Thymus (tissue), 11 donors: ENCODE data around the gene GRPEL1. TPM values are rescaled to one million over a fixed set of nuclear protein-coding genes. Genes with fewer than 3 reads are reported as not detected.
"Not testable (repeated sequence)": the region's sequence is repeated elsewhere in the genome, so short reads cannot be mapped to it uniquely, and the experiment has no call there.

Experiments
- DNase-seq, 9 donors: peaks; one replicate each; pipeline ENCODE4 v3.0.0-alpha.2; 2013; ENCODE audit warnings: low spot score in 9 of 9, low read depth in 6 of 9, missing footprints in 1 of 9
- H3K27ac ChIP-seq, 2 donors: one replicate each; pipeline ENCODE4 v1.5.1; 2013; ENCODE audit warnings: control low read depth in 1 of 2, low read depth in 1 of 2, low read length in 1 of 2, mild to moderate bottlenecking in 1 of 2, moderate library complexity in 1 of 2
- H3K27me3 ChIP-seq, 2 donors: one replicate each; pipeline ENCODE4 v1.5.1; 2013; ENCODE audit warnings: low read length in 1 of 2; ENCODE audit not compliant: control insufficient read depth in 2 of 2, insufficient read depth in 1 of 2
- H3K36me3 ChIP-seq, 2 donors: one replicate each; pipeline ENCODE4 v1.5.1; 2013; ENCODE audit warnings: low read length in 1 of 2, mild to moderate bottlenecking in 1 of 2, moderate library complexity in 1 of 2; ENCODE audit not compliant: control insufficient read depth in 2 of 2, insufficient read depth in 2 of 2
- H3K4me1 ChIP-seq, 2 donors: one replicate each; pipeline ENCODE4 v1.5.1; 2013; ENCODE audit warnings: low read length in 2 of 2; ENCODE audit not compliant: control insufficient read depth in 2 of 2, insufficient read depth in 2 of 2
- H3K4me3 ChIP-seq, 2 donors: one replicate each; pipeline ENCODE4 v1.5.1; 2013; ENCODE audit warnings: low read length in 2 of 2, control low read depth in 1 of 2, mild to moderate bottlenecking in 1 of 2
- H3K9me3 ChIP-seq, 2 donors: one replicate each; pipeline ENCODE4 v1.5.1; 2013; ENCODE audit warnings: low read length in 1 of 2, mild to moderate bottlenecking in 1 of 2; ENCODE audit not compliant: control insufficient read depth in 2 of 2, insufficient read depth in 1 of 2
- WGBS: extraction: QIAGEN DNeasy Blood & Tissue Kit; methylation state at CpG from one replicate; pipeline ENCODE4 v1.1.7; 2013; 5-methylcytosine and 5-hydroxymethylcytosine counted together
- polyA plus RNA-seq: library from polyadenylated mRNA; stranded (reverse); fragments of 200-250 nt; gene quantifications from one replicate; pipeline ENCODE4 v1.2.3, GENCODE V29; 2013
- total RNA-seq: library from RNA; stranded (reverse); fragments of 120-200 nt; gene quantifications from one replicate; pipeline ENCODE4 v1.2.4, GENCODE V29; 2013
- donor health status: healthy.

GRPEL1 gene
- total and polyA plus RNA-seq, 2 donors = 20.4 to 29.7 TPM

- 74% methylated on average over 2 of the region's 2 CpGs for WGBS
- H3K27me3 ChIP-seq = peaks cover 0 to 27% of the 10 kb centered on the region in 2 donors
- not testable (repeated sequence) for H3K4me3 ChIP-seq, H3K27ac ChIP-seq, H3K36me3 ChIP-seq, H3K9me3 ChIP-seq, DNase-seq, H3K4me1 ChIP-seq
Measured at GRCh38 chr4:7079909-7080308, 12.0 kb upstream of the GRPEL1 start.

DNA sequence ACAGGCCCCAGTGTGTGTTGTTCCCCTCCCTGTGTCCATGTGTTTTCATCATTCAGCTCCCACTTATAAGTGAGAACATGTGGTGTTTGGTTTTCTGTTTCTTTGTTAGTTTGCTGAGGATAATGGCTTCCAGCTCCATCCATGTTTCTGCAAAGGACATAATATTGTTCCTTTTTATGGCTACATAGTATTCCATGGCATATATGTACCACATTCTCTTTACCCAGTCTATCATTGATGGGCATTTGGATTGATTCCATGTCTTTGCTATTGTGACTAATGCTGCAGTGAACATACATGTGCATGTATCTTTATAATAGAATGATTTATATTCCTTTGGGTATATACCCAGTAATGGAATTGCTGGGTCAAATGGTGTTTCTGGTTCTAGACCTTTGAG, 11.6 kb upstream of the GRPEL1 start:
- DNase-seq, H3K9me3 ChIP-seq, H3K4me3 ChIP-seq, H3K27ac ChIP-seq, H3K36me3 ChIP-seq, H3K4me1 ChIP-seq: not testable (repeated sequence)
- peaks cover 0 to 27% of the 10 kb centered on the region in 2 donors for H3K27me3 ChIP-seq

DNA sequence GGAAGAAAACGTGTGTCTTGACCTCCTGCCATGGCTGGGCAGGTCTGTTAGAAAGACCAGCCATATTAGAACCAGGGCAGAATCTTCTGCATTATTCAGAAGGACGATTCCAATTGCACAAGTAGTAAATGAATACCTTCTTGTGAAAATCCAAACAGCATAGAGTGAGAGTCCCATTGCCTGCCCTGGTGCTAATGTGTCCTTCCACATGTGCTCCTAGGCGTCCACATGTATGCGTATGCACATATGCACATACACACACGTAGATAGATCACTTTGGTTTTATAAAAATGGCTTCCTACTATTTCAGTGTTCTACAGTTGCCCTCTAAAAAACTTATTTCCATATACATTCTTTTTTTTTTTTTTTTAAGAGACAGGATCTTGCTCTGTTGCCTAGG, 10.2 kb upstream of the GRPEL1 start:
- Histone ChIP-seq H3K4me1 (peaks cover 0 to 4% of the 10 kb centered on the region in 2 donors), H3K9me3 (no peaks in the 10 kb centered on the region), H3K36me3 (no peaks in the 10 kb centered on the region), H3K27ac (no peak overlapping the region), H3K27me3 (peaks cover 0 to 21% of the 10 kb centered on the region in 2 donors), H3K4me3 (no peak overlapping the region)
- WGBS = 90% methylated on average over 5 of the region's 5 CpGs
- no peak for DNase-seq

- no peak for DNase-seq
- no peak overlapping the region for H3K27ac ChIP-seq
- 94% methylated on average over 12 of the region's 12 CpGs for WGBS
- no peaks in the 10 kb centered on the region for H3K36me3 ChIP-seq
- H3K9me3 ChIP-seq = no peaks in the 10 kb centered on the region
- peaks cover 0 to 20% of the 10 kb centered on the region in 2 donors for H3K27me3 ChIP-seq
- H3K4me3 ChIP-seq = no peak overlapping the region
- peaks cover 0 to 4% of the 10 kb centered on the region in 2 donors for H3K4me1 ChIP-seq
Measured at GRCh38 chr4:7077371-7077770, 9.5 kb upstream of the GRPEL1 start.

GRCh38 chr4:7076696-7077082, 8.8 kb upstream of the GRPEL1 start:
- peaks cover 0 to 18% of the 10 kb centered on the region in 2 donors for H3K27me3 ChIP-seq
- H3K9me3 ChIP-seq = no peaks in the 10 kb centered on the region
- H3K4me3 ChIP-seq = no peak overlapping the region
- no peak for DNase-seq
- WGBS = 60% methylated on average over 6 of the region's 6 CpGs
- no peaks in the 10 kb centered on the region for H3K4me1 ChIP-seq
- H3K36me3 ChIP-seq = no peaks in the 10 kb centered on the region
- H3K27ac ChIP-seq = no peak overlapping the region

- Histone ChIP-seq H3K27me3 (peaks cover 0 to 23% of the 10 kb centered on the region in 2 donors), H3K36me3 (no peaks in the 10 kb centered on the region), H3K27ac (peak overlapping the region in 1 of 2 donors; percentile 26), H3K9me3 (no peaks in the 10 kb centered on the region), H3K4me3 (no peak overlapping the region), H3K4me1 (no peaks in the 10 kb centered on the region)
- DNase-seq = no peak
- 87% methylated on average over 25 of the region's 25 CpGs for WGBS
Measured at GRCh38 chr4:7075962-7076695, 8.3 kb upstream of the GRPEL1 start.

GRCh38 chr4:7074426-7074825, 6.6 kb upstream of the GRPEL1 start:
- DNase-seq = no peak
- Histone ChIP-seq H3K4me3 (no peak overlapping the region), H3K4me1 (peaks cover 0 to 3% of the 10 kb centered on the region in 2 donors), H3K27me3 (peaks cover 0 to 27% of the 10 kb centered on the region in 2 donors), H3K36me3 (no peaks in the 10 kb centered on the region), H3K9me3 (no peaks in the 10 kb centered on the region), H3K27ac (no peak overlapping the region)
- 81% methylated on average over 9 of the region's 9 CpGs for WGBS

DNA sequence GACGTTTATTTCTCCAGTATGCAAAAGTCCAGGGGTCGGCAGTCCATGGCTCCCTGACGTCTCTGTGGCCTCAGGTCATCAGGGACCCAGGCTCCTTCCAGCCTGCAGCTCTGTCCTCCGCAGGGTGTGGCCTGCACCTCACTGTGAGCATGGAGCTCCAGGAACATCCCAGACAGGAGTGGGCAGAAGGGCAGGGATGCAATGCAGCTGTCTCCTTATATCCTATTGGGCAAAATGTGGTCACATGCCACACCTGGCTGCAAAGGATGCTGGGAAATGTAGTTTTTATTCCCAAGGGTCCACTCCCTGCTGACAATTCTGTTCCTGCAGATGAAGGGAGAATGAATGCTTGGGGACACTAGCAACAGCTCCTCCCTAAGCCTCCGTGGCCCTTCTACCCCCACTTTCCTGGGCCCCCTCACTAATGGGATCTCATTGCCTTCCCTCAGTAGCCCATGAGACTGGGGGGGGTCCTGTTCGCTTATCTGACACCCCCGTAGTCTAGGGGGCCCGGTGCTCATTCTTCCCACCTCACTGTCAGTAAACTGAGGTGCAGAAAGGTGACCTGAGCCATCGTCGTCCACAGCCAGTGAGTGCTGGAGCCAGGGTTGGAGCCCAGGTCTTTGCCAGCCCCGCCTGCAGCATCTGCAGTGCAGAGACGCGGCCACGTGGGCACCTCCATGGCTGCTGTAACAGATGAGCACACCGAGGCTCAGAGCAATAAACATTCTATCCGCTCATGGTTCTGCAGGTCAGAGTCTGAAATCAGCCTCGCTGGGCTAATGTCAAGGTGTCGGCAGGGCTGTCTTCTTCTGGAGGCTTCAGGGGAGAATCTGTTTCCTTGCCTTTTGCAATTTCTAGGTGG, 5.9 kb upstream of the GRPEL1 start:
- H3K27me3 ChIP-seq = peaks cover 2 to 31% of the 10 kb centered on the region in 2 donors
- H3K27ac ChIP-seq = no peak overlapping the region
- no peaks in the 10 kb centered on the region for H3K36me3 ChIP-seq
- DNase-seq = peak in 4 of 9 donors; percentile 24 to 62 (median 36)
- H3K4me3 ChIP-seq = no peak overlapping the region
- WGBS = 82% methylated on average over 18 of the region's 18 CpGs
- H3K9me3 ChIP-seq = no peaks in the 10 kb centered on the region
- H3K4me1 ChIP-seq = peaks cover 5 to 7% of the 10 kb centered on the region in 2 donors

DNA sequence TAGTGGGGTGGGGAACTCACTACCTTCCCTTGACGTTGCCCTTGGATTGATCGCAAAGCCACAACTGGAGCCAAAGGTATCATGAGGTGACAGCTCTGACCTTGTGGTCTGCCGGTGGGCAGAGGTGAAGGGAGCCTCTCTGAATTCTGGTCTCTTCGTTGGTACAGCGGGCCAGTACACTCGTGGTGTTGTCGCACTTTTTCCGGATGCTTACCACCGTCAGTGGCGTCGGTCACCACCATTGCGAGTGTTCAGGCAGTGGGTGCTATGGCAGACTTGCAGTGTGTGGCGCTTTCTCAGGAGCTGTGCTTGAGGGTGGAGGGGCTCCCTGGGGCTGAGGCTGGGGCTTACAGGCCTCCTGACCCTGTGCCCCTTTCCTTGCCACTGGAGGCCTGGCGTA, 5.2 kb upstream of the GRPEL1 start:
- Histone ChIP-seq H3K9me3 (no peaks in the 10 kb centered on the region), H3K36me3 (no peaks in the 10 kb centered on the region), H3K27me3 (peaks cover 2 to 32% of the 10 kb centered on the region in 2 donors), H3K4me1 (peaks cover 7 to 11% of the 10 kb centered on the region in 2 donors), H3K4me3 (no peak overlapping the region), H3K27ac (no peak overlapping the region)
- WGBS = 94% methylated on average over 14 of the region's 14 CpGs
- DNase-seq = no peak
